Neuronal stem cell (in vitro differentiated cells): Measurements from ENCODE around the gene TMEM72.

Source experiments
- DNase-seq: peaks from one replicate; pipeline ENCODE4 v3.0.0-alpha.2; 2013; ENCODE audit warnings: low spot score
- H2AFZ ChIP-seq: one replicate; pipeline ENCODE4 v1.6.1; 2013; ENCODE audit warnings: mild to moderate bottlenecking, low read length, inconsistent platforms
- H2AK5ac ChIP-seq: 2 replicates; pipeline ENCODE4 v1.6.1; 2013; ENCODE audit warnings: low read depth, mild to moderate bottlenecking, inconsistent platforms, low read length, moderate library complexity, mixed read lengths
- H2BK120ac ChIP-seq: 2 replicates; pipeline ENCODE4 v1.6.1; 2013; ENCODE audit warnings: low read depth, mild to moderate bottlenecking, inconsistent platforms, low read length, moderate library complexity, mixed read lengths
- H2BK12ac ChIP-seq: one replicate; pipeline ENCODE4 v1.6.1; 2013; ENCODE audit warnings: low read length, inconsistent platforms
- H2BK15ac ChIP-seq: 2 replicates; pipeline ENCODE4 v1.6.1; 2013; ENCODE audit warnings: mild to moderate bottlenecking, low read length, inconsistent platforms, mixed read lengths
- H2BK5ac ChIP-seq: one replicate; pipeline ENCODE4 v1.6.1; 2013; ENCODE audit warnings: inconsistent platforms, mild to moderate bottlenecking, low read length, moderate library complexity
- H3K14ac ChIP-seq: one replicate; pipeline ENCODE4 v1.6.1; 2013; ENCODE audit warnings: low read length, inconsistent platforms
- H3K18ac ChIP-seq: 2 replicates; pipeline ENCODE4 v1.6.1; 2013; ENCODE audit warnings: low read length, inconsistent platforms
- H3K23ac ChIP-seq: 2 replicates; pipeline ENCODE4 v1.6.1; 2013; ENCODE audit warnings: low read depth, mild to moderate bottlenecking, mixed read lengths, low read length, inconsistent platforms; ENCODE audit not compliant: poor library complexity
- H3K27ac ChIP-seq: replicated peaks from 3 replicates; pipeline ENCODE4 v1.5.1; 2013; ENCODE audit warnings: low read length, inconsistent platforms
- H3K27me3 ChIP-seq, 3 experiments: 2 replicates each; pipeline ENCODE4 v1.6.1; 2013; ENCODE audit warnings: low read length in 3 of 3, mild to moderate bottlenecking in 2 of 3, inconsistent platforms in 1 of 3, low read depth in 1 of 3, mixed read lengths in 1 of 3, moderate library complexity in 1 of 3; ENCODE audit not compliant: control insufficient read depth in 3 of 3, insufficient read depth in 3 of 3
- H3K36me3 ChIP-seq, 2 donors: replicated peaks in 1 of 2; 2 replicates each; pipeline ENCODE4 v1.6.1; 2013; ENCODE audit warnings: low read length in 2 of 2; ENCODE audit not compliant: control insufficient read depth in 2 of 2, insufficient read depth in 2 of 2
- H3K4ac ChIP-seq: 2 replicates; pipeline ENCODE4 v1.6.1; 2013; ENCODE audit warnings: inconsistent platforms, mild to moderate bottlenecking, low read length, moderate library complexity
- H3K4me1 ChIP-seq, 2 donors: 1 replicate in 1 of 2; 2 replicates in 1 of 2; pipeline ENCODE4 v1.6.1; 2013; ENCODE audit warnings: low read length in 2 of 2, low read depth in 1 of 2; ENCODE audit not compliant: control insufficient read depth in 2 of 2, insufficient read depth in 1 of 2
- H3K4me2 ChIP-seq: one replicate; pipeline ENCODE4 v1.6.1; 2013; ENCODE audit warnings: mild to moderate bottlenecking, low read length, inconsistent platforms; ENCODE audit not compliant: insufficient read depth, poor library complexity, severe bottlenecking
- H3K4me3 ChIP-seq, 2 donors: 2 replicates each; pipeline ENCODE4 v1.5.1; 2013; ENCODE audit warnings: low read length in 2 of 2, mild to moderate bottlenecking in 2 of 2, inconsistent platforms in 1 of 2, moderate library complexity in 1 of 2
- H3K79me1 ChIP-seq: one replicate; pipeline ENCODE4 v1.6.1; 2013; ENCODE audit warnings: low read depth, mild to moderate bottlenecking, inconsistent platforms, low read length, moderate library complexity
- H3K9ac ChIP-seq: one replicate; pipeline ENCODE4 v1.6.1; 2013; ENCODE audit warnings: mild to moderate bottlenecking, low read depth, low read length, inconsistent platforms; ENCODE audit not compliant: poor library complexity
- H3K9me3 ChIP-seq, 2 donors: replicated peaks in 1 of 2; 2 replicates each; pipeline versions ENCODE3 to v1.6.1; 2013; ENCODE audit warnings: low read length in 2 of 2, mild to moderate bottlenecking in 2 of 2, inconsistent platforms in 1 of 2, low read depth in 1 of 2, mixed read lengths in 1 of 2, moderate library complexity in 1 of 2; ENCODE audit not compliant: control insufficient read depth in 2 of 2, insufficient read depth in 1 of 2
- H4K8ac ChIP-seq: one replicate; pipeline ENCODE4 v1.6.1; 2013; ENCODE audit warnings: low read depth, mild to moderate bottlenecking, inconsistent platforms, low read length, moderate library complexity
- H4K91ac ChIP-seq: one replicate; pipeline ENCODE4 v1.6.1; 2013; ENCODE audit warnings: low read length, low read depth, mild to moderate bottlenecking, inconsistent platforms; ENCODE audit not compliant: poor library complexity
- WGBS, 2 donors: extraction: QIAGEN DNeasy Blood & Tissue Kit; methylation state at CpG; one replicate each; pipeline ENCODE4 v1.1.7; 2013; ENCODE audit warnings: missing lambda C conversion rate in 2 of 2, mixed read lengths in 1 of 2; ENCODE audit not compliant: insufficient read length in 2 of 2, insufficient replicate concordance in 1 of 2; ENCODE audit errors: extremely low coverage in 2 of 2; 5-methylcytosine and 5-hydroxymethylcytosine counted together

The TMEM72 gene

GRCh38 chr10:44973323-44974081 lies 62.4 kb downstream of the TMEM72 start:
- peak overlapping the region in 1 of 2 donors; percentile 65 for H3K4me3 ChIP-seq
- no peaks in the 10 kb centered on the region for H3K27me3 ChIP-seq
- DNase-seq = no peak
- WGBS, 2 donors = no CpG with 5 or more reads among the region's 18 CpGs
- H2BK12ac ChIP-seq = no peak overlapping the region
- H3K14ac ChIP-seq = no peak overlapping the region
- H3K4ac ChIP-seq = no peak overlapping the region
- H2BK15ac ChIP-seq = no peak overlapping the region
- no peaks in the 10 kb centered on the region for H3K36me3 ChIP-seq
- peak overlapping the region; percentile 69 for H2BK120ac ChIP-seq
- peaks cover 15 to 20% of the 10 kb centered on the region in 2 donors for H3K4me1 ChIP-seq
- H3K23ac ChIP-seq = peak overlapping the region; percentile 77
- H2AFZ ChIP-seq = no peak overlapping the region
- no peak overlapping the region for H3K4me2 ChIP-seq
- peak overlapping the region; percentile 30 for H3K9ac ChIP-seq
- H4K8ac ChIP-seq = no peak overlapping the region
- no peaks in the 10 kb centered on the region for H3K9me3 ChIP-seq
- peak overlapping the region; percentile 99 for H2AK5ac ChIP-seq
- H3K79me1 ChIP-seq = peaks cover 5% of the 10 kb centered on the region
- no peak overlapping the region for H3K27ac ChIP-seq
- H3K18ac ChIP-seq = peak overlapping the region; percentile 84
- H2BK5ac ChIP-seq = no peak overlapping the region
- peak overlapping the region; percentile 50 for H4K91ac ChIP-seq

- Histone ChIP-seq H2AK5ac (peak overlapping the region; percentile 98), H2AFZ (peak overlapping the region; percentile 81), H4K8ac (no peak overlapping the region), H2BK15ac (peak overlapping the region; percentile 71), H3K4me3 (peak overlapping the region in 1 of 2 donors; percentile 65), H2BK120ac (no peak overlapping the region), H2BK5ac (no peak overlapping the region), H3K14ac (no peak overlapping the region), H3K4me2 (peak overlapping the region; percentile 69), H3K36me3 (no peaks in the 10 kb centered on the region), H3K9ac (no peak overlapping the region), H3K18ac (peak overlapping the region; percentile 94), H3K27me3 (no peaks in the 10 kb centered on the region), H3K23ac (peak overlapping the region; percentile 90), H3K4me1 (peaks cover 22 to 26% of the 10 kb centered on the region in 2 donors), H3K79me1 (peaks cover 5% of the 10 kb centered on the region), H3K9me3 (no peaks in the 10 kb centered on the region), H4K91ac (peak overlapping the region; percentile 9), H3K4ac (peak overlapping the region; percentile 99), H2BK12ac (no peak overlapping the region), H3K27ac (no peak overlapping the region)
- no CpG with 5 or more reads among the region's 7 CpGs for WGBS, 2 donors
- no peak for DNase-seq
Observed at GRCh38 chr10:44974082-44974627, 63.0 kb downstream of the TMEM72 start.

GRCh38 chr10:44974628-44975430 lies 63.7 kb downstream of the TMEM72 start:
- H3K4me3 ChIP-seq = peak overlapping the region in 1 of 2 donors; percentile 47
- H3K18ac ChIP-seq = peak overlapping the region; percentile 94
- peak overlapping the region; percentile 99 for H3K4ac ChIP-seq
- H2BK12ac ChIP-seq = no peak overlapping the region
- WGBS, 2 donors = no CpG with 5 or more reads among the region's 46 CpGs
- no peaks in the 10 kb centered on the region for H3K27me3 ChIP-seq
- no peaks in the 10 kb centered on the region for H3K36me3 ChIP-seq
- H4K8ac ChIP-seq = no peak overlapping the region
- H3K4me1 ChIP-seq = peaks cover 25 to 31% of the 10 kb centered on the region in 2 donors
- H3K9ac ChIP-seq = peak overlapping the region; percentile 68
- peak overlapping the region; percentile 98 for H2AK5ac ChIP-seq
- no peak overlapping the region for H2BK5ac ChIP-seq
- H3K14ac ChIP-seq = peak overlapping the region; percentile 99
- no peak overlapping the region for H2BK120ac ChIP-seq
- H3K4me2 ChIP-seq = peak overlapping the region; percentile 69
- peak overlapping the region; percentile 71 for H2BK15ac ChIP-seq
- peak; percentile 66 for DNase-seq
- H4K91ac ChIP-seq = no peak overlapping the region
- peak overlapping the region; percentile 81 for H2AFZ ChIP-seq
- peaks cover 5% of the 10 kb centered on the region for H3K79me1 ChIP-seq
- H3K9me3 ChIP-seq = no peaks in the 10 kb centered on the region
- H3K23ac ChIP-seq = peak overlapping the region; percentile 90
- H3K27ac ChIP-seq = no peak overlapping the region
